ENCODE results near the gene KATNAL1. TPM values are rescaled to one million over a fixed set of nuclear protein-coding genes. Genes with fewer than 3 reads are reported as not detected.
"Not testable (repeated sequence)": the region's sequence is repeated elsewhere in the genome, so short reads cannot be mapped to it uniquely, and the experiment has no call there.

KATNAL1 gene
- total RNA-seq, 3 donors from 2014 or later = 3.4 to 45.5 (median 5.8) TPM

DNA sequence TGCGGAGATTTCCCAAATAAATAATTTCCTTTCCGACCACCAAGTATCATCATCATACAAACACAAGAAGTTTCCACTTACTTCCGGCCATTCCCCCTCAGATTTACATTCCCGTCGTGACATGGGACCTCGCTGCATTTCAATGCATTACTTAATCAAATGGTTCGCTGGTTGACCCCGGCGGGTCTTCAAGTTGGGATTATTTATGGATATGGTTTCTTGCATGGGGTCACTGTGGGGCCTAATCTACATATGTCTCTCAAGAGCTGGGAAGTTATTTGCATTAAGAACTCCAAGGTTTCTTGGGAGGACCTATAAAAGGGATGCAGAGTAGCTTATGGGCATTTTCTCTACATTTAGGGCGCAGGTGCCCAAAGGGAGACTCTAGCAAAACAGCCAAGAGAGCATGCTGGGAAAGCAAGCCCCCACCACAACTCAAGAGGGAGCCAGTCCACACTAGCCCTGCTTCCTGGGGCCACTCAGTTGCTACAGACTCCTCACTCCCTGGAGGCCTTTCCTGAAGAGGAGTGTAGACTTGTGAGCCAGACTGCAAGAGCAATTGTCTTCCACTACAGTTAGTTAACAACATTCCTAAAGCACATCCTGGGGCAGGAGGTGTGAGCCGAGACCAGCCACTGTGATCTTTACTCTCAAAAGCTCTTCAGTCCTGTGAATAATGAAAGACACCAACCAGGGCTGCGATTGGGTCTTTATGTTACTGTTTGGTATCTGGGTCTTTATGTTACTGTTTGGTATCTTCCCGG is 125.3 kb downstream of the KATNAL1 start:
- H3K4me1 ChIP-seq (ENCODE audit: low read depth) = no peaks in the 10 kb centered on the region
- intact Hi-C loops (cut with DNase I, micrococcal nuclease) = no loop called here
- no peak for ATAC-seq

DNA sequence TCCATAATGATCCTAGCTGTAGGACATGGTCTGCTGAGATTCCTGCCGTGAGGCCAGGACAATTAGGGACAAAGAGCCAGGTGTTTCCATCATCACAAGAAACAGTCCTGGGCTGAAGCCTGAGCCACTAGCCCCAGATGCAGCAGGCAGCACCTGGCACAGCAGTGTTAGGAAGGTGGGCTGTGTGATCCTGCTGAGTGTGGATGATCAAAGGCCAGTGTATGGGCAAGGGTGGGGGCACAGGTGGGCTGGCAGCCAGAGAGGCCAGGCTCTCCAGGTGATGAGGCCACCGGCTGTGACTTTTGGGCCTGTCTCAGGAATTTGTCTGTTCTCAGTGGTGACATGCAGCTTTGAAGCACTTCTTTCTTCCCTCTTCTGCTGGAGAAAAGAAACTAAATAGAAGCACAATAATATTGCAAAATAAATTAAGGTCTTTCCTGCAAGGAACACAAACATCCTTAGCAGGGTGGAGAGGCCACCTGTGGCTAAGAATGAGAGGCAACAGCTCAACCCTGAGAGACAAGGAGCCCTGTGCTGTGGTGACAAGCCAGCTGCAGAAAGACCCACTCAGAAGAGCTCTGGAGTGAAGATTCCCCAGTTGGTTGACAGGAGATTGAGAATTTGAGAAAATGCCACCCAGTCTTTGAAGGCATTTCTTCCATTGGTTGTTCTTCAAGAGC is 127.6 kb downstream of the KATNAL1 start:
- ATAC-seq (no peak), DNase-seq (no peak)
- intact Hi-C loops (cut with DNase I, micrococcal nuclease) = no loop called here
- no peak for TF ChIP-seq CTCF (IDR thresholded peaks at IDR 0.05)
- Histone ChIP-seq H3K36me3 (ENCODE audit: low read depth) (no peaks in the 10 kb centered on the region), H3K4me3 (no peak overlapping the region), H3K4me1 (ENCODE audit: low read depth) (no peaks in the 10 kb centered on the region), H3K9me3 (no peaks in the 10 kb centered on the region)

More for the DNA sequence above, 125.3 kb downstream of the KATNAL1 start:
- Histone ChIP-seq H3K9me3 (no peaks in the 10 kb centered on the region), H3K36me3 (ENCODE audit: low read depth) (no peaks in the 10 kb centered on the region), H3K4me3 (no peak overlapping the region)
- no peak for TF ChIP-seq CTCF (IDR thresholded peaks at IDR 0.05)
- no peak for DNase-seq

DNA sequence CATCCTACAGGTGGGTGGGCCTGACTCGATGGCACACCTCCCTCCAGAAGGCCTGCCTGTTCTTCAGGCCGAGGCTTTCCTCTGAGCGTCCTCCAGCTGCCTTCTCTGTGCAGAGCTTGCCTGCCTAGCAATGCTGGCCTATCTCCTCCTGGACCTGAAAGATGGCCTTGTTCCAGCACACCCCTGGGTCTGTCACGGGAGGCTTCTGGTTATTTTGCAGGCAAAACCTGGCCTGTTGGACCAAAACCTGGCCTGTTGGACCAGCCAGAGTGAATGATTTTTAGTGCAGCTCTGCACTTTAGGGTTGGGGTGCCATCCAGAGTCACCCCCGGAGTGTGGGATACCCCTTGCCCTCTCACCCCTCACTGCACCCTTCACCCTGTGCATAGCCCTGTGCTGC is 128.4 kb downstream of the KATNAL1 start:
- ATAC-seq = no peak
- intact Hi-C loops (cut with DNase I, micrococcal nuclease) = no loop called here

DNA sequence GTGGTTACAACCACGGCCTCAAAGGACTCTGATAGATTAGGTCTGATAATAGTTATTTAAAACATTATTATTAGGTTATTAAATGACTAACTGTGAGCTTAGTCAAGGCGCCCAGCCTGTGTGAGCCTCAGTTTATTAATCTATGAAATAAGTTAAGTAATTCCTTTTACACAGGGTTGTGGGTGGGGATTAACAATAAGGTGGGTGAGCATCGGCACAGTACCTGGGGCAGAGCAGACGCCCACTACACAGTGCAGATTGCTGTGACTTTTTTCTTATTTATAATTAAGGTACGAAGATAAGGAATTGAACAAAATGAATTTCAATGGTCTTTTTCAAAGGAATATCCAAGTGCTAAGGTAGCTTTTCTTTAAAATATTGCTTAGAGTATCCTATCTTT is 132.2 kb downstream of the KATNAL1 start:
- DNase-seq (no peak), ATAC-seq (no peak)
- no peak for TF ChIP-seq CTCF (IDR thresholded peaks at IDR 0.05)
- intact Hi-C loops (cut with DNase I, micrococcal nuclease) = no loop called here
- no peaks in the 10 kb centered on the region for H3K36me3 ChIP-seq (ENCODE audit: low read depth)
- H3K9me3 ChIP-seq = no peaks in the 10 kb centered on the region
- H3K4me3 ChIP-seq = no peak overlapping the region
- H3K4me1 ChIP-seq (ENCODE audit: low read depth) = no peaks in the 10 kb centered on the region

More for the DNA sequence above, 128.4 kb downstream of the KATNAL1 start:
- Histone ChIP-seq H3K9me3 (no peaks in the 10 kb centered on the region), H3K36me3 (ENCODE audit: low read depth) (no peaks in the 10 kb centered on the region), H3K4me3 (no peak overlapping the region), H3K4me1 (ENCODE audit: low read depth) (no peaks in the 10 kb centered on the region)
- no peak for DNase-seq
- no peak for TF ChIP-seq CTCF (IDR thresholded peaks at IDR 0.05)

DNA sequence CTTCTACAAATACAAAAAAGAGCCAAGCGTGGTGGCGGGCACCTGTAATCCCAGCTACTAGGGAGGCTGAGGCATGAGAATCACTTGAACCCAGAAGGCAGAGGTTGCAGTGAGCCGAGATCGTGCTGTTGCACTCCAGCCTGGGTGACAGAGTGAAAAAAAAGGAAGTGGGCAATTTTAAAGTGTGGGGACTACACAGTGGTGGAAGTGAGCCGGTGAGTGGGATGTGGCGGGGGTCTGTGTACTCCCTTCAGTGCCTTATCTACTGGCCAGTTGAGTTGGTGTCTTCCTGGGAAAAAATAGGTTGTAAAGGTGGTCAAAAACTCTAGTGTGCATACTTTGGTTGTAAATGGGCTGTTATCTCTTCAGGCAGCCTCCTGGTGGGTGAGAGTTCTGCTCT is 133.1 kb downstream of the KATNAL1 start:
- DNase-seq; intact Hi-C loops (cut with DNase I, micrococcal nuclease); H3K4me1 ChIP-seq (ENCODE audit: low read depth); H3K4me3 ChIP-seq; H3K36me3 ChIP-seq (ENCODE audit: low read depth); ATAC-seq; H3K9me3 ChIP-seq: not testable (repeated sequence)

DNA sequence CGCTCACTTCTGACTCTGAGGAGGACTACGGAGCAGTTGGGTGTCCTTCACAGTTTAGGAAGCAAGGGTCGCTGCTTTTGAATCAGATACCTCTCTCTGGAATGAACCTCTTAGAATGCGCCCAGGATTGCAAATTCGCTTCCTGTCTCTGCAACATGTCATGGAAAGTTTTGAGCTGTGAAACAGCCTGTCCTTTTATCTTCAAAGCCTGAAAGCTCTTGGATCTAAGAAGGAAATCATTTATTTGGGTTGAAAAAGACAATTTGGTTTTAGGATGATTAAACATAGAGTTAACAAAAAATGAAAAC is 134.1 kb downstream of the KATNAL1 start:
- H3K4me3 ChIP-seq = no peak overlapping the region
- DNase-seq = no peak
- no peaks in the 10 kb centered on the region for H3K36me3 ChIP-seq (ENCODE audit: low read depth)
- no peak for TF ChIP-seq CTCF (IDR thresholded peaks at IDR 0.05)
- intact Hi-C loops (cut with DNase I, micrococcal nuclease) = no loop called here
- no peak for ATAC-seq
- no peaks in the 10 kb centered on the region for H3K9me3 ChIP-seq
- no peaks in the 10 kb centered on the region for H3K4me1 ChIP-seq (ENCODE audit: low read depth)
